ENCODE results near the gene KCNA10. TPM values are rescaled to one million over a fixed set of nuclear protein-coding genes. Genes with fewer than 3 reads are reported as not detected.

The KCNA10 gene
- total RNA-seq, 1 donor from 2014 or later, result not detected

DNA sequence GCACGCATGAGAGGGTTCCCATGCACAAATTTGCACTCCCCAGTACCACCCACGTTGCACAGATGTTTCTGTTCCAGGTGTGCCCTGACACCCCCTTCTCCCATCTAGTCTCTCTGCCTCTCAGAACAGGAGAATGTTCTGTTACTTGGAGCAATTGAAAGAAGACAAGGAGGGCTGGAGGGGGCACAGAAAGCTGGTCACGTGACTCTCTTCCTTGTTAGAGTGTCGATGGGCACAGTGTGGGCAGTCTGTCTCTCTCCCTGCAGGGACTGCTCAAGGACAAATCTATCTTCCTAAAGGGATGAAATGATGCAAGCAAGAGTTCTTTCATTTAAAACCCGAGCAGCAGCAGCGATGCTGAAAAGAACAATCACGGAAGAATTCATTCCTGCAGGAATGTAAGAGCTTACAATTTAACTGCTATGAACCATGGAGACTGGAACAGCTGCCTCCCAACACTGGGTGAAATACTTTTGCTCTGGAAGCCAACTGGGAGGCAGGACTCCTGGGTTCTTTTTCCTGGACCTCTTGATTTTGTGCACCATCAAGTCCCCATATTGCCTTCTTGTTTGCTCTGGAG is 7.3 kb upstream of the KCNA10 start:
- H3K4me3 Mint-ChIP-seq (ENCODE audit: unreplicated experiment), result no peak overlapping the region
- no peaks in the 10 kb centered on the region for H3K36me3 Mint-ChIP-seq (ENCODE audit: unreplicated experiment)
- no peaks in the 10 kb centered on the region for H3K9me3 Mint-ChIP-seq (ENCODE audit: unreplicated experiment)
- no peak overlapping the region for H3K27ac Mint-ChIP-seq (ENCODE audit: unreplicated experiment)
- H3K4me1 Mint-ChIP-seq (ENCODE audit: unreplicated experiment), result no peaks in the 10 kb centered on the region
- TF ChIP-seq, protein P1, sequence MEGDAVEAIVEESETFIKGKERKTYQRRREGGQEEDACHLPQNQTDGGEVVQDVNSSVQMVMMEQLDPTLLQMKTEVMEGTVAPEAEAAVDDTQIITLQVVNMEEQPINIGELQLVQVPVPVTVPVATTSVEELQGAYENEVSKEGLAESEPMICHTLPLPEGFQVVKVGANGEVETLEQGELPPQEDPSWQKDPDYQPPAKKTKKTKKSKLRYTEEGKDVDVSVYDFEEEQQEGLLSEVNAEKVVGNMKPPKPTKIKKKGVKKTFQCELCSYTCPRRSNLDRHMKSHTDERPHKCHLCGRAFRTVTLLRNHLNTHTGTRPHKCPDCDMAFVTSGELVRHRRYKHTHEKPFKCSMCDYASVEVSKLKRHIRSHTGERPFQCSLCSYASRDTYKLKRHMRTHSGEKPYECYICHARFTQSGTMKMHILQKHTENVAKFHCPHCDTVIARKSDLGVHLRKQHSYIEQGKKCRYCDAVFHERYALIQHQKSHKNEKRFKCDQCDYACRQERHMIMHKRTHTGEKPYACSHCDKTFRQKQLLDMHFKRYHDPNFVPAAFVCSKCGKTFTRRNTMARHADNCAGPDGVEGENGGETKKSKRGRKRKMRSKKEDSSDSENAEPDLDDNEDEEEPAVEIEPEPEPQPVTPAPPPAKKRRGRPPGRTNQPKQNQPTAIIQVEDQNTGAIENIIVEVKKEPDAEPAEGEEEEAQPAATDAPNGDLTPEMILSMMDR (IDR thresholded peaks at IDR 0.05), result no peak
- peaks cover 37% of the 10 kb centered on the region for H3K27me3 Mint-ChIP-seq (ENCODE audit: unreplicated experiment)
- no peak for DNase-seq (ENCODE audit: extremely low spot score, unreplicated experiment)

DNA sequence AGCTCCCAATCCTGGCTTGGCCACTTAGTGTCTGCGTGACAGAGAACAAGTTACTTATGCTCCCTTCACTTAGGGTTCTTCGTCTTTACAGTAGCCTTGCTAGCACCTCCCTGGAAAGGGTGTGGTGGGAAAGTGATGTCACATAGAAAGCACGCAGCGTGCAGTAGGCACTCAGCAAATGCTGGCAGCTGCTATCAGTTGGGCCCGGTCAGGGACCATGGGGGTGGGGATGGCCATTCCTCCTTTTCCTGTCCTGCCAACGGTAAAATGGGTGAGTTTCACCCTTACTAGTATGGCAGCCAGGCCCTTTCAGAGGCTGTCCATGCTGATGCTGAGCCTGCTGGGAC is 6.2 kb upstream of the KCNA10 start:
- TF ChIP-seq, protein P1 (IDR thresholded peaks at IDR 0.05), result no peak
- DNase-seq (ENCODE audit: extremely low spot score, unreplicated experiment), result no peak
- no peaks in the 10 kb centered on the region for H3K4me1 Mint-ChIP-seq (ENCODE audit: unreplicated experiment)
- H3K4me3 Mint-ChIP-seq (ENCODE audit: unreplicated experiment), result no peak overlapping the region
- no peaks in the 10 kb centered on the region for H3K9me3 Mint-ChIP-seq (ENCODE audit: unreplicated experiment)
- H3K36me3 Mint-ChIP-seq (ENCODE audit: unreplicated experiment), result no peaks in the 10 kb centered on the region
- peaks cover 37% of the 10 kb centered on the region for H3K27me3 Mint-ChIP-seq (ENCODE audit: unreplicated experiment)
- no peak overlapping the region for H3K27ac Mint-ChIP-seq (ENCODE audit: unreplicated experiment)

DNA sequence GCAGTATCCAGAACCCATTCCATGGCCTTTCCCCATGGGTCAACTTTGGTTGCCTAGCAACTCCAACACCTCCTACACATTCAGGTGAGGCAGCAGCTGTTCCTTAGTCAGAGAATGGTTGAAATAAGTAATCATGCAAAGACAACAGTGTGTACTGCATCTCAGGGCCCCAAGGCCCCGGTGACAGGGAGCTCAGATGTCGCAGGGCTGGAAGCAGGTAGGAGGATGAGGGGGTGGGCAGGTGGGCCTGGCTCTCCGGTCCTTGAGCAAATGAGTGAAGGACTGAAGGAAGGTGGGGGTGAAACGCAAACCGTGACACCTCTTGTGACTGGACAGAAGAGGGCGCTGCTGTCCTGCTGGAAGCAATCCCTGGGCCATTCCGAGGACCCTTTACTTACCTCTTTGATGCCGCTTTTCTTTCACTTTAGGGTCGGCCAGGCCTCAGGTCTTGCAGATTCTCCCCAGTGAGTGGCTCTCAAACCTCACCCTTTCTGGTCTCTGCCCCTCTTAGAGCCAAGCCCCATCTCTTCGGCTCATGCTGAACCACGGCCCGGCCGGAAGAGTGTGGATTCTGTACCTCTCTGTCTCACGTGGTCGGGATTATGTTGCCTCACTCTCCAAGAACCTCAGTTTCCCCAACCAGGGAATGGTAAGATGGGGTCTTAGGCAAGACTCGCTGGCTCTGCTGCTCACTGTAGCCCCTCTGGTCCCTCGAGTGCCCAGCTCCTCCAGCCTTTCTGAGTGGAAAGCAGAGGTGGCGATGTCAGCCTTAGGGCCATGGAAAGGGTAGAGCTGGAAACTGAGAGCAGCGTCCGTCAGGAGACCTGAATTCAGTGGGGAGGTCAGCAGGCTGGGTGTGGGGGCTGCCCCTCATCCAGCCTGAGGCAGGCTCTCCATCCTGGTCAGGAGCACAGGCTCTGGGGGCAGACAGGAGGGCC is 5.6 kb upstream of the KCNA10 start:
- Mint-ChIP-seq H3K27ac (ENCODE audit: unreplicated experiment) (no peak overlapping the region), H3K36me3 (ENCODE audit: unreplicated experiment) (no peaks in the 10 kb centered on the region), H3K9me3 (ENCODE audit: unreplicated experiment) (no peaks in the 10 kb centered on the region), H3K27me3 (ENCODE audit: unreplicated experiment) (peaks cover 37% of the 10 kb centered on the region), H3K4me3 (ENCODE audit: unreplicated experiment) (no peak overlapping the region), H3K4me1 (ENCODE audit: unreplicated experiment) (no peaks in the 10 kb centered on the region)
- TF ChIP-seq, protein P1 (IDR thresholded peaks at IDR 0.05), result peak; percentile 64
- no peak for DNase-seq (ENCODE audit: extremely low spot score, unreplicated experiment)

DNA sequence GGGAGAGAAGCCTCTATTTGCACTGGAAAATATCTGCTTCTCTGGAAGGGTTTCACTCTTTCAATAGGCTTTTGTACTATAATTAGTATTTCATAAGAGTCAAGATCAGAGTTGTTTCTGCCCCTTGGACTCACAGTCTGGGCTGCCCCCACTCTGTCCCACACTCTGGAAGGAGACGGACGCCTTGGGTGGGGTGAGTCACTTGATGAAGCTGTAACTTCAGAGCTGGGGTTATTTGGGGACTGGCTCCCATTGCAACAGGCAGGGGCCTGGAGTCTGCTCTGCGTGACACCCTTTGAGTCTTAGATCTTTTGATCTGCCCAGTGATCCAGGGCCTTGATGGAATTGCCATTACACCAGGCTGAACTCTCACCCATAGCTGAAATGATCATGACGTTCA is 4.0 kb upstream of the KCNA10 start:
- Mint-ChIP-seq H3K36me3 (ENCODE audit: unreplicated experiment) (no peaks in the 10 kb centered on the region), H3K27ac (ENCODE audit: unreplicated experiment) (no peak overlapping the region), H3K9me3 (ENCODE audit: unreplicated experiment) (no peaks in the 10 kb centered on the region), H3K27me3 (ENCODE audit: unreplicated experiment) (peaks cover 33% of the 10 kb centered on the region), H3K4me3 (ENCODE audit: unreplicated experiment) (no peak overlapping the region), H3K4me1 (ENCODE audit: unreplicated experiment) (no peaks in the 10 kb centered on the region)
- TF ChIP-seq, protein P1 (IDR thresholded peaks at IDR 0.05), result no peak
- DNase-seq (ENCODE audit: extremely low spot score, unreplicated experiment), result no peak

DNA sequence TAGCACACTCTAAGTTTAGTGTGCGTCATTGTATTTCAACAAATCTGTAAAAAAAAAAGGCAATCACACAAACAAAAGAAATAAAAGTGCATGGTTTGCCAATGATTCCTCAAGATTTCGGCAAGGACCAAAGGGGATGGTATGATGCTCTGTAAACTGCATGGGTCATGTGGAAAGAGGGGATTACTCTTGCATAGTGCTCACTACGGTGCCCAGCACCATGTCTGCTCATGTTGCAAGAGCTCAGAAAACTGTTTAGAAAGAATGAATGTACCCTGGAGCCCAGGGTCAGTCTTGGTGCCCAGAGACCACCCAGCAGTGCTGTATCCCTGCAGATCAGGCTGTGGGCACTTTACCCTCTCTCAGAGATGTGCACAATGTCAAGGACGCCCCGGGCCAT is 3.6 kb upstream of the KCNA10 start:
- TF ChIP-seq, protein P1 (IDR thresholded peaks at IDR 0.05), result no peak
- no peak overlapping the region for H3K4me3 Mint-ChIP-seq (ENCODE audit: unreplicated experiment)
- H3K4me1 Mint-ChIP-seq (ENCODE audit: unreplicated experiment), result no peaks in the 10 kb centered on the region
- no peaks in the 10 kb centered on the region for H3K9me3 Mint-ChIP-seq (ENCODE audit: unreplicated experiment)
- no peak for DNase-seq (ENCODE audit: extremely low spot score, unreplicated experiment)
- peaks cover 31% of the 10 kb centered on the region for H3K27me3 Mint-ChIP-seq (ENCODE audit: unreplicated experiment)
- no peak overlapping the region for H3K27ac Mint-ChIP-seq (ENCODE audit: unreplicated experiment)
- H3K36me3 Mint-ChIP-seq (ENCODE audit: unreplicated experiment), result no peaks in the 10 kb centered on the region

Measured in osteocyte (in vitro differentiated cells).